Ovary (tissue), 3 donors: ENCODE data around the gene CCR1.

Experiments
- POLR2A ChIP-seq: fragments of 450-650 bp; IDR thresholded peaks from one replicate; pipeline ENCODE4 v1.6.1; 2017; ENCODE audit warnings: antibody characterized with exemption, mild to moderate bottlenecking, moderate library complexity
- TF ChIP-seq, protein P1 (sequence below), 3 donors: fragments of 450-650 bp in 2 of 3; fragments of 200-600 bp in 1 of 3; IDR thresholded peaks; one replicate each; pipeline versions ENCODE4 v1.5.1 to v1.8.0; 2016 to 2022; ENCODE audit warnings: antibody characterized with exemption in 3 of 3, mild to moderate bottlenecking in 1 of 3
- donor health status: DM: no; HTN: no; CAD: no.

DNA sequence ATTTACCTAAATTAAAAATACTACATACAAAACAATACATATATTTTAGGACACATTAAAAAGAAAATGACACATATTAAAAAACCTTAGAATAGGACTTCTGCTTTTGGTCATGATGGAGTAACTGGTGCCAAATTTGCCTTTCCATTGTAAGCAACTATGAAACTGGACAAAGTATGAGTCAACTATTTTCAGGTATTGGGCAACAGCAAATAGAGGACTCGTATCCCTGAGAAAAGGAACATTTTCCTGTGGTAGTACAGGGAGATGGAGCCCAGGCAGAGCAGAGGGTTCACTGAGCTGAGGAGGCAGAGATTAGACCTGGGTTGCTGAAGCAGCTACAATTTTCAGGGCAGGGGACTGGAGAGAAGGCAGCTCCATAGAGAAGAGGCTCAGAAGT lies 14.7 kb downstream of the CCR1 start:
- no peak for TF ChIP-seq POLR2A
- TF ChIP-seq, protein P1, sequence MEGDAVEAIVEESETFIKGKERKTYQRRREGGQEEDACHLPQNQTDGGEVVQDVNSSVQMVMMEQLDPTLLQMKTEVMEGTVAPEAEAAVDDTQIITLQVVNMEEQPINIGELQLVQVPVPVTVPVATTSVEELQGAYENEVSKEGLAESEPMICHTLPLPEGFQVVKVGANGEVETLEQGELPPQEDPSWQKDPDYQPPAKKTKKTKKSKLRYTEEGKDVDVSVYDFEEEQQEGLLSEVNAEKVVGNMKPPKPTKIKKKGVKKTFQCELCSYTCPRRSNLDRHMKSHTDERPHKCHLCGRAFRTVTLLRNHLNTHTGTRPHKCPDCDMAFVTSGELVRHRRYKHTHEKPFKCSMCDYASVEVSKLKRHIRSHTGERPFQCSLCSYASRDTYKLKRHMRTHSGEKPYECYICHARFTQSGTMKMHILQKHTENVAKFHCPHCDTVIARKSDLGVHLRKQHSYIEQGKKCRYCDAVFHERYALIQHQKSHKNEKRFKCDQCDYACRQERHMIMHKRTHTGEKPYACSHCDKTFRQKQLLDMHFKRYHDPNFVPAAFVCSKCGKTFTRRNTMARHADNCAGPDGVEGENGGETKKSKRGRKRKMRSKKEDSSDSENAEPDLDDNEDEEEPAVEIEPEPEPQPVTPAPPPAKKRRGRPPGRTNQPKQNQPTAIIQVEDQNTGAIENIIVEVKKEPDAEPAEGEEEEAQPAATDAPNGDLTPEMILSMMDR (IDR thresholded peaks at IDR 0.05): no peak
